Endothelial cell of umbilical vein (primary cell): ENCODE results near the gene PDCL2. TPM values are rescaled to one million over a fixed set of nuclear protein-coding genes. Genes with fewer than 3 reads are reported as not detected.

ENCODE experiments used
- BruUV-seq: library from RNA; stranded (reverse); fragments of 400-500 nt; replicated peaks from 2 replicates; lab custom pipeline; 2021; lab: Mats Ljungman, UMichigan
- CTCF ChIA-PET: fragments of 300-600, 350-600 bp; sonication (Branson Sonifier 250); formaldehyde crosslinking; loops from one replicate; lab custom pipeline; 2021; ENCODE audit warnings: antibody characterized with exemption, inconsistent platforms; lab: Charles Lee
- POLR2A ChIA-PET: fragments of 300-600, 350-600 bp; sonication (Branson Sonifier 250); formaldehyde crosslinking; loops from one replicate; lab custom pipeline; 2021; ENCODE audit warnings: antibody characterized with exemption, inconsistent platforms; lab: Charles Lee
- DNase-seq: peaks from one replicate; pipeline ENCODE4 v3.0.0-alpha.2; 2011; ENCODE audit warnings: low read depth, low spot score
- FAIRE-seq: peaks from 2 replicates; lab custom pipeline; 2011; peaks lifted over from hg19 to GRCh38; lab: Jason Lieb, UNC
- H2AFZ ChIP-seq: 2 replicates; pipeline ENCODE4 v1.6.0; 2012; ENCODE audit warnings: low read depth, low read length, control low read depth, inconsistent platforms
- H3K27ac ChIP-seq: 2 replicates; pipeline ENCODE4 v1.5.1; 2011; ENCODE audit warnings: low read depth, mild to moderate bottlenecking, control low read depth, low read length, moderate library complexity; ENCODE audit not compliant: insufficient read depth
- H3K27me3 ChIP-seq, 2 experiments: 2 replicates each; pipeline versions ENCODE4 v1.6.0 to v1.6.1; 2011; ENCODE audit warnings: low read length in 2 of 2, mixed read lengths in 1 of 2; ENCODE audit not compliant: control insufficient read depth in 2 of 2, insufficient read depth in 2 of 2
- H3K36me3 ChIP-seq, 2 experiments: 2 replicates in 1 of 2; 3 replicates in 1 of 2; pipeline ENCODE4 v1.5.1; 2011; ENCODE audit warnings: low read length in 2 of 2, mild to moderate bottlenecking in 1 of 2, moderate library complexity in 1 of 2; ENCODE audit not compliant: control insufficient read depth in 2 of 2, insufficient read depth in 2 of 2; ENCODE audit errors: extremely low read depth in 1 of 2
- H3K4me1 ChIP-seq: 3 replicates; pipeline ENCODE4 v1.5.1; 2011; ENCODE audit warnings: mild to moderate bottlenecking, low read length; ENCODE audit not compliant: control insufficient read depth, insufficient read depth; ENCODE audit errors: extremely low read depth
- H3K4me2 ChIP-seq: 2 replicates; pipeline ENCODE4 v1.6.1; 2011; ENCODE audit warnings: low read length, control low read depth, mixed read lengths; ENCODE audit not compliant: insufficient read depth
- H3K4me3 ChIP-seq, 3 experiments: fragments of 200-600 bp in 1 of 3; sonication (generic), shearing (Covaris generic) in 1 of 3; replicated peaks in 1 of 3; 2 replicates each; pipeline ENCODE4 v1.5.1; 2011 to 2016; ENCODE audit warnings: control low read depth in 3 of 3, low read length in 3 of 3, mild to moderate bottlenecking in 2 of 3, inconsistent platforms in 1 of 3, low read depth in 1 of 3, moderate library complexity in 1 of 3; ENCODE audit not compliant: insufficient read depth in 1 of 3
- H3K79me2 ChIP-seq: 2 replicates; pipeline ENCODE4 v1.6.0; 2012; ENCODE audit warnings: low read length, inconsistent platforms; ENCODE audit not compliant: control insufficient read depth, insufficient read depth
- H3K9ac ChIP-seq: replicated peaks from 2 replicates; pipeline ENCODE3; 2011; ENCODE audit warnings: low read length, control low read depth; ENCODE audit not compliant: insufficient read depth; ENCODE audit errors: extremely low read depth
- H3K9me1 ChIP-seq: replicated peaks from 3 replicates; pipeline ENCODE4 v1.6.0; 2011; ENCODE audit warnings: mild to moderate bottlenecking, low read length; ENCODE audit not compliant: control insufficient read depth, insufficient read depth; ENCODE audit errors: extremely low read depth
- H3K9me3 ChIP-seq: replicated peaks from 2 replicates; pipeline ENCODE4 v1.5.1; 2012; ENCODE audit warnings: low read length, inconsistent platforms; ENCODE audit not compliant: control insufficient read depth, insufficient read depth
- H4K20me1 ChIP-seq: replicated peaks from 2 replicates; pipeline ENCODE3; 2011; ENCODE audit warnings: mild to moderate bottlenecking, low read length; ENCODE audit not compliant: control insufficient read depth, insufficient read depth; ENCODE audit errors: extremely low read depth
- EZH2 ChIP-seq: IDR thresholded peaks from 2 replicates; pipeline ENCODE4 v1.6.1; 2012; ENCODE audit warnings: borderline replicate concordance, low read depth, mild to moderate bottlenecking, moderate library complexity, low read length, inconsistent platforms; ENCODE audit not compliant: severe bottlenecking
- FOS ChIP-seq: IDR thresholded peaks from 2 replicates; pipeline ENCODE4 v1.6.1; 2011; ENCODE audit warnings: mild to moderate bottlenecking, low read length, moderate library complexity, borderline replicate concordance; ENCODE audit not compliant: insufficient read depth
- GATA2 ChIP-seq: IDR thresholded peaks from 2 replicates; pipeline ENCODE4 v1.7.0; 2011; ENCODE audit warnings: low read depth, mild to moderate bottlenecking, moderate library complexity, mixed read lengths, low read length; ENCODE audit not compliant: insufficient read length, insufficient read depth
- JUN ChIP-seq: IDR thresholded peaks from 2 replicates; pipeline ENCODE4 v1.6.1; 2011; ENCODE audit warnings: borderline replicate concordance, low read depth; ENCODE audit not compliant: insufficient read length, insufficient read depth
- MYC ChIP-seq: IDR thresholded peaks from one replicate; pipeline ENCODE4 v1.6.1; 2011; ENCODE audit warnings: mild to moderate bottlenecking, low read depth, low read length
- POLR2A ChIP-seq: IDR thresholded peaks from 2 replicates; pipeline ENCODE4 v1.6.1; 2012; ENCODE audit warnings: low read depth, mild to moderate bottlenecking, control low read depth, low read length
- POLR2AphosphoS5 ChIP-seq: IDR thresholded peaks from 2 replicates; pipeline ENCODE4 v1.6.1; 2012; ENCODE audit warnings: low read depth, mild to moderate bottlenecking, control low read depth, low read length, moderate library complexity; ENCODE audit not compliant: insufficient read depth
- dilution Hi-C: fragments of 300-500 bp; cut with MboI; formaldehyde crosslinking; loops from one replicate; pipeline ENCODE4 v1.15.0; 2019; ENCODE audit warnings: low sequenced_read_pairs; ENCODE audit not compliant: extremely low pct_ligation_motif_present
- intact Hi-C: fragments of 100-400 bp; cut with micrococcal nuclease; formaldehyde crosslinking; loops from one replicate; pipeline ENCODE4 v1.10.0; 2022
- polyA plus RNA-seq, 4 experiments: library from polyadenylated mRNA; depleted of rRNA in 3 of 4; stranded (reverse) in 3 of 4; unstranded in 1 of 4; fragments of >200 nt; gene quantifications; 2 replicates each; pipeline versions ENCODE4 v1.2.1 to v1.2.3, GENCODE V29; 2011 to 2012; ENCODE audit warnings: missing spikeins in 1 of 4
- total RNA-seq: library from RNA; stranded (reverse); gene quantifications from 2 replicates; pipeline ENCODE4 v1.2.3, GENCODE V29; 2021
- TF ChIP-seq, protein P1 (sequence below), 2 donors: IDR thresholded peaks; 1 replicate in 1 of 2; 2 replicates in 1 of 2; pipeline ENCODE4 v1.5.1; 2011; ENCODE audit warnings: low read length in 2 of 2, mild to moderate bottlenecking in 2 of 2, moderate library complexity in 2 of 2, control low read depth in 1 of 2, inconsistent platforms in 1 of 2, low read depth in 1 of 2; ENCODE audit not compliant: insufficient read depth in 1 of 2; ENCODE audit errors: extremely low read depth in 1 of 2
- TF ChIP-seq, protein P2 (sequence below): IDR thresholded peaks from 2 replicates; pipeline ENCODE4 v1.6.1; 2011; ENCODE audit not compliant: insufficient read depth, insufficient read length

PDCL2 gene
- total and polyA plus RNA-seq, 2 donors (not counting 3 experiments of a cell fraction or from before 2014, with no cell fraction given) = not detected

- POLR2A ChIA-PET = no interaction called here
- CTCF ChIA-PET = interaction anchor here (1.0 kb wide), 1 partner anchor 10 kb away, joined by 3 read pairs; no protein-coding TSS in a partner anchor
Observed at GRCh38 chr4:55611358-55612059, 19.5 kb upstream of the PDCL2 start.

More at GRCh38 chr4:55611358-55612059, 19.5 kb upstream of the PDCL2 start:
- Histone ChIP-seq H3K79me2 (no peaks in the 10 kb centered on the region), H3K9me1 (no peaks in the 10 kb centered on the region), H2AFZ (no peak overlapping the region), H3K27ac (no peak overlapping the region), H3K9ac (no peak overlapping the region), H3K4me1 (no peaks in the 10 kb centered on the region), H3K4me3 (no peak overlapping the region), H4K20me1 (no peaks in the 10 kb centered on the region), H3K27me3 (no peaks in the 10 kb centered on the region), H3K9me3 (no peaks in the 10 kb centered on the region), H3K4me2 (no peak overlapping the region), H3K36me3 (no peaks in the 10 kb centered on the region)
- no peak for FAIRE-seq
- dilution Hi-C loops (no loop called here), intact Hi-C loops (no loop called here)
- no peak for DNase-seq
- no TSS peak for BruUV-seq
- no peak for TF ChIP-seq POLR2A
- TF ChIP-seq FOS = no peak
- TF ChIP-seq, protein P1, sequence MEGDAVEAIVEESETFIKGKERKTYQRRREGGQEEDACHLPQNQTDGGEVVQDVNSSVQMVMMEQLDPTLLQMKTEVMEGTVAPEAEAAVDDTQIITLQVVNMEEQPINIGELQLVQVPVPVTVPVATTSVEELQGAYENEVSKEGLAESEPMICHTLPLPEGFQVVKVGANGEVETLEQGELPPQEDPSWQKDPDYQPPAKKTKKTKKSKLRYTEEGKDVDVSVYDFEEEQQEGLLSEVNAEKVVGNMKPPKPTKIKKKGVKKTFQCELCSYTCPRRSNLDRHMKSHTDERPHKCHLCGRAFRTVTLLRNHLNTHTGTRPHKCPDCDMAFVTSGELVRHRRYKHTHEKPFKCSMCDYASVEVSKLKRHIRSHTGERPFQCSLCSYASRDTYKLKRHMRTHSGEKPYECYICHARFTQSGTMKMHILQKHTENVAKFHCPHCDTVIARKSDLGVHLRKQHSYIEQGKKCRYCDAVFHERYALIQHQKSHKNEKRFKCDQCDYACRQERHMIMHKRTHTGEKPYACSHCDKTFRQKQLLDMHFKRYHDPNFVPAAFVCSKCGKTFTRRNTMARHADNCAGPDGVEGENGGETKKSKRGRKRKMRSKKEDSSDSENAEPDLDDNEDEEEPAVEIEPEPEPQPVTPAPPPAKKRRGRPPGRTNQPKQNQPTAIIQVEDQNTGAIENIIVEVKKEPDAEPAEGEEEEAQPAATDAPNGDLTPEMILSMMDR (IDR thresholded peaks at IDR 0.05; ENCODE audit: extremely low read depth in 1 of 2, insufficient read depth in 1 of 2, low read depth in 1 of 2, low read length in 2 of 2) = no peak
- TF ChIP-seq JUN = no peak
- TF ChIP-seq, protein P2, sequence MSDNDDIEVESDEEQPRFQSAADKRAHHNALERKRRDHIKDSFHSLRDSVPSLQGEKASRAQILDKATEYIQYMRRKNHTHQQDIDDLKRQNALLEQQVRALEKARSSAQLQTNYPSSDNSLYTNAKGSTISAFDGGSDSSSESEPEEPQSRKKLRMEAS = no peak
- TF ChIP-seq POLR2AphosphoS5 = no peak
- TF ChIP-seq EZH2 = no peak
- TF ChIP-seq MYC = no peak
- TF ChIP-seq GATA2 = no peak
